Hepatocyte (in vitro differentiated cells): ENCODE results near the gene CXCR5. TPM values are rescaled to one million over a fixed set of nuclear protein-coding genes. Genes with fewer than 3 reads are reported as not detected.

Experiments used
- DNase-seq: peaks from one replicate; pipeline ENCODE4 v3.0.0-alpha.2; 2016; ENCODE audit warnings: low spot score
- H2AFZ ChIP-seq: fragments of 200-600 bp; sonication (generic); 2 replicates; pipeline ENCODE4 v1.6.0; 2016; ENCODE audit warnings: antibody characterized with exemption, mild to moderate bottlenecking
- H3K27ac ChIP-seq: fragments of 200-600 bp; sonication (generic); 2 replicates; pipeline ENCODE4 v1.5.1; 2016; ENCODE audit warnings: mild to moderate bottlenecking
- H3K27me3 ChIP-seq: fragments of 200-600 bp; sonication (generic); 2 replicates; pipeline ENCODE4 v1.6.1; 2016
- H3K36me3 ChIP-seq: fragments of 200-600 bp; sonication (generic); replicated peaks from 2 replicates; pipeline ENCODE4 v1.5.1; 2016; ENCODE audit warnings: low read depth; ENCODE audit not compliant: insufficient read depth
- H3K4me1 ChIP-seq: fragments of 200-600 bp; sonication (generic); 2 replicates; pipeline ENCODE4 v1.5.1; 2016; ENCODE audit warnings: mild to moderate bottlenecking, moderate library complexity; ENCODE audit not compliant: insufficient read depth
- H3K4me2 ChIP-seq: fragments of 200-600 bp; sonication (generic); 2 replicates; pipeline ENCODE4 v1.6.0; 2016
- H3K4me3 ChIP-seq: fragments of 200-600 bp; sonication (generic); 2 replicates; pipeline ENCODE4 v1.5.1; 2016; ENCODE audit warnings: mild to moderate bottlenecking
- H3K79me2 ChIP-seq: fragments of 200-600 bp; sonication (generic); 2 replicates; pipeline ENCODE4 v1.6.0; 2017; ENCODE audit warnings: mild to moderate bottlenecking
- H3K9me2 ChIP-seq: fragments of 200-600 bp; sonication (generic); replicated peaks from 2 replicates; pipeline ENCODE4 v1.6.0; 2017; ENCODE audit warnings: mild to moderate bottlenecking; ENCODE audit not compliant: insufficient read depth
- H3K9me3 ChIP-seq: fragments of 200-600 bp; sonication (generic); 2 replicates; pipeline ENCODE4 v1.5.1; 2016; ENCODE audit warnings: low read depth, mild to moderate bottlenecking
- H4K20me1 ChIP-seq: fragments of 200-600 bp; sonication (generic); 2 replicates; pipeline ENCODE4 v1.6.0; 2016; ENCODE audit warnings: mild to moderate bottlenecking; ENCODE audit not compliant: insufficient read depth, poor library complexity, severe bottlenecking
- EZH2 ChIP-seq: fragments of 200-600 bp; sonication (generic); IDR thresholded peaks from 2 replicates; pipeline ENCODE4 v1.6.1; 2016; ENCODE audit warnings: antibody characterized with exemption, mild to moderate bottlenecking, borderline replicate concordance
- EZH2phosphoT487 ChIP-seq: fragments of 200-600 bp; sonication (generic); IDR thresholded peaks from one replicate; pipeline ENCODE4 v1.6.1; 2018; ENCODE audit warnings: antibody characterized with exemption, mild to moderate bottlenecking, low read depth, moderate library complexity; ENCODE audit not compliant: unreplicated experiment, severe bottlenecking
- WGBS: methylation state at CpG from one replicate; pipeline ENCODE4 v1.1.6; 2016; ENCODE audit warnings: low lambda C conversion rate; ENCODE audit errors: missing lambda C conversion rate; 5-methylcytosine and 5-hydroxymethylcytosine counted together
- polyA plus RNA-seq: library from polyadenylated mRNA; unstranded; fragments of >200 nt; fragmentation: Nextera tagmentation; extraction: Ambion mirVana; gene quantifications from 2 replicates; pipeline ENCODE4 v1.2.1, GENCODE V29; 2016
- total RNA-seq: library from RNA; depleted of rRNA; stranded (reverse); fragments of >200 nt; gene quantifications from 2 replicates; pipeline ENCODE4 v1.2.3, GENCODE V29; 2014
- TF ChIP-seq, protein P1 (sequence below): fragments of 200-600 bp; sonication (generic); IDR thresholded peaks from 2 replicates; pipeline ENCODE4 v1.5.1; 2016; ENCODE audit warnings: antibody characterized with exemption, mild to moderate bottlenecking; ENCODE audit not compliant: poor library complexity

The CXCR5 gene
- total and polyA plus RNA-seq, 2 experiments from 2014 or later: 0.11 TPM; not detected in 1

DNA sequence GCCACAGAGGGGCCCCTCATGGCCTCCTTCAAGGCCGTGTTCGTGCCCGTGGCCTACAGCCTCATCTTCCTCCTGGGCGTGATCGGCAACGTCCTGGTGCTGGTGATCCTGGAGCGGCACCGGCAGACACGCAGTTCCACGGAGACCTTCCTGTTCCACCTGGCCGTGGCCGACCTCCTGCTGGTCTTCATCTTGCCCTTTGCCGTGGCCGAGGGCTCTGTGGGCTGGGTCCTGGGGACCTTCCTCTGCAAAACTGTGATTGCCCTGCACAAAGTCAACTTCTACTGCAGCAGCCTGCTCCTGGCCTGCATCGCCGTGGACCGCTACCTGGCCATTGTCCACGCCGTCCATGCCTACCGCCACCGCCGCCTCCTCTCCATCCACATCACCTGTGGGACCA lies 10.0 kb downstream of the CXCR5 start:
- WGBS: 98% methylated on average over 22 of the region's 22 CpGs
- H3K36me3 ChIP-seq: no peaks in the 10 kb centered on the region
- H3K4me1 ChIP-seq: peaks cover 11% of the 10 kb centered on the region
- no peaks in the 10 kb centered on the region for H3K9me3 ChIP-seq
- H3K27ac ChIP-seq: no peak overlapping the region
- H3K9me2 ChIP-seq: no peaks in the 10 kb centered on the region
- H3K4me3 ChIP-seq: no peak overlapping the region
- no peaks in the 10 kb centered on the region for H3K79me2 ChIP-seq
- H2AFZ ChIP-seq: no peak overlapping the region
- DNase-seq: no peak
- H4K20me1 ChIP-seq: peaks cover 12% of the 10 kb centered on the region
- TF ChIP-seq, protein P1, sequence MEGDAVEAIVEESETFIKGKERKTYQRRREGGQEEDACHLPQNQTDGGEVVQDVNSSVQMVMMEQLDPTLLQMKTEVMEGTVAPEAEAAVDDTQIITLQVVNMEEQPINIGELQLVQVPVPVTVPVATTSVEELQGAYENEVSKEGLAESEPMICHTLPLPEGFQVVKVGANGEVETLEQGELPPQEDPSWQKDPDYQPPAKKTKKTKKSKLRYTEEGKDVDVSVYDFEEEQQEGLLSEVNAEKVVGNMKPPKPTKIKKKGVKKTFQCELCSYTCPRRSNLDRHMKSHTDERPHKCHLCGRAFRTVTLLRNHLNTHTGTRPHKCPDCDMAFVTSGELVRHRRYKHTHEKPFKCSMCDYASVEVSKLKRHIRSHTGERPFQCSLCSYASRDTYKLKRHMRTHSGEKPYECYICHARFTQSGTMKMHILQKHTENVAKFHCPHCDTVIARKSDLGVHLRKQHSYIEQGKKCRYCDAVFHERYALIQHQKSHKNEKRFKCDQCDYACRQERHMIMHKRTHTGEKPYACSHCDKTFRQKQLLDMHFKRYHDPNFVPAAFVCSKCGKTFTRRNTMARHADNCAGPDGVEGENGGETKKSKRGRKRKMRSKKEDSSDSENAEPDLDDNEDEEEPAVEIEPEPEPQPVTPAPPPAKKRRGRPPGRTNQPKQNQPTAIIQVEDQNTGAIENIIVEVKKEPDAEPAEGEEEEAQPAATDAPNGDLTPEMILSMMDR: no peak
- TF ChIP-seq EZH2phosphoT487: no peak
- TF ChIP-seq EZH2: no peak
- no peak overlapping the region for H3K4me2 ChIP-seq
- no peaks in the 10 kb centered on the region for H3K27me3 ChIP-seq

DNA sequence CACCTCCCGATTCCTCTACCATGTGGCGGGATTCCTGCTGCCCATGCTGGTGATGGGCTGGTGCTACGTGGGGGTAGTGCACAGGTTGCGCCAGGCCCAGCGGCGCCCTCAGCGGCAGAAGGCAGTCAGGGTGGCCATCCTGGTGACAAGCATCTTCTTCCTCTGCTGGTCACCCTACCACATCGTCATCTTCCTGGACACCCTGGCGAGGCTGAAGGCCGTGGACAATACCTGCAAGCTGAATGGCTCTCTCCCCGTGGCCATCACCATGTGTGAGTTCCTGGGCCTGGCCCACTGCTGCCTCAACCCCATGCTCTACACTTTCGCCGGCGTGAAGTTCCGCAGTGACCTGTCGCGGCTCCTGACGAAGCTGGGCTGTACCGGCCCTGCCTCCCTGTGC lies 10.5 kb downstream of the CXCR5 start:
- no peak for DNase-seq
- WGBS: 95% methylated on average over 19 of the region's 19 CpGs
- Histone ChIP-seq H2AFZ (no peak overlapping the region), H3K9me2 (no peaks in the 10 kb centered on the region), H3K27ac (no peak overlapping the region), H3K4me2 (no peak overlapping the region), H3K4me1 (peaks cover 11% of the 10 kb centered on the region), H3K79me2 (no peaks in the 10 kb centered on the region), H3K36me3 (no peaks in the 10 kb centered on the region), H3K4me3 (no peak overlapping the region), H3K9me3 (no peaks in the 10 kb centered on the region), H3K27me3 (no peaks in the 10 kb centered on the region), H4K20me1 (peaks cover 12% of the 10 kb centered on the region)
- TF ChIP-seq EZH2phosphoT487 (no peak), EZH2 (no peak)
- TF ChIP-seq, protein P1: no peak

DNA sequence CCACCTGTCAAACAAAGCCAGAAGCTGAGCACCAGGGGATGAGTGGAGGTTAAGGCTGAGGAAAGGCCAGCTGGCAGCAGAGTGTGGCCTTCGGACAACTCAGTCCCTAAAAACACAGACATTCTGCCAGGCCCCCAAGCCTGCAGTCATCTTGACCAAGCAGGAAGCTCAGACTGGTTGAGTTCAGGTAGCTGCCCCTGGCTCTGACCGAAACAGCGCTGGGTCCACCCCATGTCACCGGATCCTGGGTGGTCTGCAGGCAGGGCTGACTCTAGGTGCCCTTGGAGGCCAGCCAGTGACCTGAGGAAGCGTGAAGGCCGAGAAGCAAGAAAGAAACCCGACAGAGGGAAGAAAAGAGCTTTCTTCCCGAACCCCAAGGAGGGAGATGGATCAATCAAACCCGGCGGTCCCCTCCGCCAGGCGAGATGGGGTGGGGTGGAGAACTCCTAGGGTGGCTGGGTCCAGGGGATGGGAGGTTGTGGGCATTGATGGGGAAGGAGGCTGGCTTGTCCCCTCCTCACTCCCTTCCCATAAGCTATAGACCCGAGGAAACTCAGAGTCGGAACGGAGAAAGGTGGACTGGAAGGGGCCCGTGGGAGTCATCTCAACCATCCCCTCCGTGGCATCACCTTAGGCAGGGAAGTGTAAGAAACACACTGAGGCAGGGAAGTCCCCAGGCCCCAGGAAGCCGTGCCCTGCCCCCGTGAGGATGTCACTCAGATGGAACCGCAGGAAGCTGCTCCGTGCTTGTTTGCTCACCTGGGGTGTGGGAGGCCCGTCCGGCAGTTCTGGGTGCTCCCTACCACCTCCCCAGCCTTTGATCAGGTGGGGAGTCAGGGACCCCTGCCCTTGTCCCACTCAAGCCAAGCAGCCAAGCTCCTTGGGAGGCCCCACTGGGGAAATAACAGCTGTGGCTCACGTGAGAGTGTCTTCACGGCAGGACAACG lies 11.7 kb downstream of the CXCR5 start:
- Histone ChIP-seq H3K4me1 (peaks cover 11% of the 10 kb centered on the region), H3K9me3 (no peaks in the 10 kb centered on the region), H3K36me3 (no peaks in the 10 kb centered on the region), H3K79me2 (no peaks in the 10 kb centered on the region), H4K20me1 (peaks cover 12% of the 10 kb centered on the region), H2AFZ (no peak overlapping the region), H3K4me2 (no peak overlapping the region), H3K9me2 (no peaks in the 10 kb centered on the region), H3K27ac (no peak overlapping the region), H3K27me3 (no peaks in the 10 kb centered on the region), H3K4me3 (no peak overlapping the region)
- peak; percentile 38 for DNase-seq
- WGBS: 70% methylated on average over 26 of the region's 26 CpGs
- TF ChIP-seq, protein P1: no peak
- TF ChIP-seq EZH2phosphoT487 (no peak), EZH2 (no peak)
